ENCODE results near the gene GPRC6A.
"Not testable (repeated sequence)": the region's sequence is repeated elsewhere in the genome, so short reads cannot be mapped to it uniquely, and the experiment has no call there.

Gene GPRC6A, protein sequence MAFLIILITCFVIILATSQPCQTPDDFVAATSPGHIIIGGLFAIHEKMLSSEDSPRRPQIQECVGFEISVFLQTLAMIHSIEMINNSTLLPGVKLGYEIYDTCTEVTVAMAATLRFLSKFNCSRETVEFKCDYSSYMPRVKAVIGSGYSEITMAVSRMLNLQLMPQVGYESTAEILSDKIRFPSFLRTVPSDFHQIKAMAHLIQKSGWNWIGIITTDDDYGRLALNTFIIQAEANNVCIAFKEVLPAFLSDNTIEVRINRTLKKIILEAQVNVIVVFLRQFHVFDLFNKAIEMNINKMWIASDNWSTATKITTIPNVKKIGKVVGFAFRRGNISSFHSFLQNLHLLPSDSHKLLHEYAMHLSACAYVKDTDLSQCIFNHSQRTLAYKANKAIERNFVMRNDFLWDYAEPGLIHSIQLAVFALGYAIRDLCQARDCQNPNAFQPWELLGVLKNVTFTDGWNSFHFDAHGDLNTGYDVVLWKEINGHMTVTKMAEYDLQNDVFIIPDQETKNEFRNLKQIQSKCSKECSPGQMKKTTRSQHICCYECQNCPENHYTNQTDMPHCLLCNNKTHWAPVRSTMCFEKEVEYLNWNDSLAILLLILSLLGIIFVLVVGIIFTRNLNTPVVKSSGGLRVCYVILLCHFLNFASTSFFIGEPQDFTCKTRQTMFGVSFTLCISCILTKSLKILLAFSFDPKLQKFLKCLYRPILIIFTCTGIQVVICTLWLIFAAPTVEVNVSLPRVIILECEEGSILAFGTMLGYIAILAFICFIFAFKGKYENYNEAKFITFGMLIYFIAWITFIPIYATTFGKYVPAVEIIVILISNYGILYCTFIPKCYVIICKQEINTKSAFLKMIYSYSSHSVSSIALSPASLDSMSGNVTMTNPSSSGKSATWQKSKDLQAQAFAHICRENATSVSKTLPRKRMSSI

DNA sequence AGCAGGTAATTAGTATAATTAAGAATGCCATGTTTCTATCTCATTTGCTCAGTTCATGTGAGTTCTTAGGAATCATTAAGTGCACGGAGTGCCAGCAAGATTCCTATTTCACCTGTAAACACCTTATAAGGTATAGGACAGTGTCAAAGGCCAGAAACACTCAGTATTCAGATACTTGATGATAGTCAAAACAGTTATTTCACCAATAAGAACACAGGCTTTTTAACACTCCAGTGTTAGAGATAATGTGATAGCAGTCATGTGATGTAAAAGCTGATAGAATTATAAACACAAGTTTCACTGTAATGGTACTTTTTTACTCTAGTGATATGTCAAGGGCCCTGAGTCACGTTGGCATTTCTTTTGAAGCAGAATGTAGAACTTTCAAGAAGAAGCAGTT, at the start of gene GPRC6A:
Gene GPRC6A (minus strand): TSS at position 101 of the 400 bp plus-strand sequence. CDS start 70 bp downstream, at position 31.
- intact Hi-C loops (cut with DNase I), result no loop called here
- no peak for DNase-seq

DNA sequence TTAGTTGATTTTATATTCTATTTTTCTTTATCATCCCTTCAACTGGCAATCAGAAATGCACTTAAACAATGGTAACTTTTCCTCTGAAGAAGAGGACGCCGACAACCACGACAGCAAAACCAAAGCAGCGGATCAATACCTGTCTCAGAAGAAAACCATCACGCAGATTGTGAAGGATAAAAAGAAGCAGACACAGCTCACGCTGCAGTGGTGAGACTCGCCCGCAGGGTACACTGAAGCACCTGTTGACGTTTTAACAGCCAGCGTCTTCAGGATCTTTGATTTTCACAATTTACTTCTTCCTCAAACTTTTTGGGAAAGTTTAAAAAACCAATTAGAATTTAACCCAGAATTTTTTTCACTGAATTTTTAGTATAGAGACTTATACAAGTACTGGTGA, 48.9 kb upstream of the GPRC6A start:
- intact Hi-C loops (cut with DNase I), result no loop called here
- no peak for DNase-seq

DNA sequence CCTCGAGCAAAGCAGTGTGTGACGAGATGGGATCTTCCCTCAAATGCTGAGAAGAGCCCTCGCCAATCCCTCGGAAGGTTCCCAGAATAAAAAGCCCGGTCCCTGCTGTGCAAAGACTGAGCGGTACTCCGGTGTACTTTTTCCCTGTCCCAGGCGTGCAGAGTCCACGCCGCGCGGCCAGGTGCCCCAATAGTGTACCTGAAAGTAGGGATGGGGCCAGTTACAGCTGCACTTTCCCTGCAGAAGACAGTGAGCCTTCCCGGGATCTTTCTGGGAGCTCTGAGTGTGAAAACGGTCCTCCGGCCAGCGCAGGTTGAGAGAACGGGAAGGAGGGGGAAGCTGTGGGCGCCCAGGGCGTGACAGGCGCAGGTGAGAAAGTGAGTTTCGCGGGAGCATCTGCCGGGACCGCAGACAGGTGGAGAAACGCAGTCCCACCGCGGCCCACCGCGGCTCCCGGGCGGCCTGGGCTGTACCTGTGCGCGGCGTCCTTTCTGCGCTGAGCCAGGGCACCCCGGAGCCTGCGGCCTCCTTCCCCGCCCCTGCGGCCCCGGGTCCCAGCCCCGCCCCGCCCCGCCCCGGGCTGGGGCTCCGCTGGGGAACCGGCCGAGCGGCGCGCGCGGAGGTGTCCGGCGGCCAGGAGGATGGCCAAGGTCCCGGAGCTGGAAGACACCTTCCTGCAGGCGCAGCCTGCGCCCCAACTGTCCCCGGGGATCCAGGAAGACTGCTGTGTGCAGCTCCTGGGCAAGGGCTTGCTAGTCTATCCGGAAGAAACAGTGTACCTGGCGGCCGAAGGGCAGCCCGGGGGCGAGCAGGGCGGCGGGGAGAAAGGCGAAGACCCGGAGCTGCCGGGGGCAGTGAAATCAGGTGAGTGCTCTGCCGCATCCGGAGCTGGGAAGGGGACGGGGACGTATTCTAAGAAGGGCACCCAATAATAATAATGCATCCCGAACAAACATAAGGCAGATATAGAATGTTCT, 48.0 kb upstream of the GPRC6A start, which contains the start of gene RFX6:
Gene RFX6 (plus strand): TSS at position 608 of the 977 bp plus-strand sequence. CDS start 34 bp downstream, at position 642.
- intact Hi-C loops (cut with DNase I), result no loop called here
- DNase-seq, result no peak

DNA sequence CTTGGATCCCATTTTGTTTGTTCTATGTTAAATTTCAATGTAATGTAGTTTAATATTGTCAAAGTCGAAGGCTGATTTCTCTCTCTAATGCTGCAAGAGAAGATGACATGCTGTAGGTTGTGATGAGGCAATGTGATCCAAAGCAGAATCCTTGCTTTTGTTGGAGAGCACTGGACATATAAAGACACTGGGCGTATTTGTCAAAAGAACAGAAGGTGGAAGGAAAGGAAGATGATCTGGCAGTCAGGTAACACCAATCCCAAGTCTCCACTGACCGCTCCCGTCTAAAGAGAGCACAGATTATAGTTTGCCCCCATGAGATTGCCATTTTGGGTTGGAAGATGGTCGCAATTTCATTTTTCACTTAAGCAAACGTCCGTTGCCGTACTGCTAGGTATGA, 47.2 kb upstream of the GPRC6A start:
- intact Hi-C loops (cut with DNase I), result no loop called here
- no peak for DNase-seq

DNA sequence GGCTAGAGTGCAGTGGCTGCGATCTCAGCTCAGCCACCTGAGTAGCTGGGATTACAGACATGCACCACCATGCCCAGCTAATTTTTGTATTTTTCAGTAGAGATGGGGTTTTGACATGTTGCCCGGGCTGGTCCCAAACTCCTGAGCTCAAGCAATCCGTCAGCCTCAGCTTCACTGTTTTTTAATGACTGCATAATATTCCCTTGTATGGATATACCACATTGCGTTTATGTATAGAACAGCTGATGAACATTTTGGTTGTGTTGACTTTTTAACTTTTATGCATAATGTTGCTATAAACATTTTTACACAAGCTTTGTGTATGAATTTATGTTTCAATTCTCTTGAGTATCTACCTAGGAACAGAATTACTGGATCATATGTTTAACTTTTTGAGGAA, 43.9 kb upstream of the GPRC6A start:
- no peak for DNase-seq
- intact Hi-C loops (cut with DNase I), result no loop called here

DNA sequence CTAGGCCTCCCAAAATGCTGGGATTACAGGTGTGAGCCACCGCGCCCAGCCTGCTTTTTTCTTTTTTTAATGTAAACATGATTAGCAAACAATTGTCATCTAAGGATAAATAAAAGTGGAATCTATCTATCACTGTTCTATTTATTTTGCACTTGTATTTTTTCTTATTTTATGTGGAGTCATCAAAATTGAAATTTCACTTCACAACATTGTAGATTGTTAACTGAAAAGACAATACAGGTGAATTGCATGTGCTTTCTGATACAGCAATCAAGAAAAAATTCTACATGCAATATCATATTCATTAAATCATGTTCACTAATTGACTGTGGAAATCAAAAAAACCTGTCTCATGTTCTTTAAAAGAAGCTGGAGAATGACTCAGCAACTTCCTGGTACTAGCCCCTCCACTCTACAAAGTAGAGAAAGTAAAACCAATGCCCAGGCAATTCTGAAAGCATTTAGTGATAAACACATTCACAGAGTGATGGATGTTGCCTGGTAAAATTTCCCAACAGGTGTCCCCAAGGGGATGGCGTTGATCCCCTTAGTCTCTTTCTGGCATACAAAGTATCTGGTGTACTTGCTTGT, 37.5 kb upstream of the GPRC6A start:
- intact Hi-C loops (cut with DNase I), result no loop called here

DNA sequence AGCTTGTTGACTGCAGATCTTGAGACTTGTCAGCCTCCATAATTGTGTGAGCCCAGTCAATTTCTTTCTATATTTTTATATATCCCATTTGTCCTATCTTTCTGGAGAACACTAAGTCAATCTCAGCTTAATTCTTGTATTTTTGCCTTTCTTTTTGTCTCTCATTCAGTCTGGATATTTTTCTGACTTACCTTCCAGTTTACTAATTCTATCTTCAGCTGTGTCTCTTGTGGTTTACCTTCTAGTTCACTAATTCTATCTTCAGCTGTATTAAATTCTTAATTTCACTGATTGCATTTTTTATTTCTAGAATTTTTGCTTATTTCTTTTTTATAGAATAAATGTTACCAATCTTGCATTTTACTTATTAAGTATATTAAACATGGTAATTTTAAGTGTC, 30.4 kb upstream of the GPRC6A start:
- DNase-seq, result no peak
- intact Hi-C loops (cut with DNase I), result no loop called here

More for the DNA sequence above, 37.5 kb upstream of the GPRC6A start:
- no peak for DNase-seq

DNA sequence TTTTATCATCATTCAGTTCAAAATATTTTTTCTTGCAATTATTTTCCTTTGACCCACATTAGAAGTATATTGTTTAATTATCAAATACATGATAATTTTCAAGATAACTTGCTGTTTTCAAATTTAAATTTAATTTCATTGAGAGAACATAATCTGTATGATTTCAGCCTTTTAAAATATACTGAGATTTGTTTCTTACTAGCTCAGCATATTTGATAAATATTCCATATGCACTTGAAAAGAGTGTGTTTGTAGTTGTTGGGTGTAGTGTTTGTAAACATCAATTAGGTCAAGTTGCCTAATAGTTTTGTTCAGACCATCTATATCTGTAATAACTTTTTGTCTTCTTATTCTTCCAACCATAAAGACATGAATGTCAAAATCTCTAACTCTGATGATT, 29.2 kb upstream of the GPRC6A start:
- no peak for DNase-seq
- intact Hi-C loops (cut with DNase I), result no loop called here

DNA sequence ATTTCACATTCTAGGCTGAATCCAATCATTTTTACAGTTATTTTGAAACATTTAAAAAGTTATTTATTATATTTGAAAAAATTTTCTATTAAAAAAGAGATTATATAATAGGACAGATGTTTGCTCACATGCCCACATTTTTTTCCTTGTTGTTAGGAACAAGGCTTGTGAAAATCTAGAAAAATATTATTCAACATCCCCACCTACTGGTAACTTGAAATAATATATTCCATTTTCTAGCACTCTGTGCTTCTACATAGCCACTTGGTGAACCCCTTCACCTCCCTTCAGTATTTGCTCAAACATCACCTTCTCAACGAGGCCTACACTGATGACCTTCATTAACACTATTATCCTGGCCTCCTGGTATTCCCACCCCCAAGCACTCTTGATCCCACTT, 18.3 kb upstream of the GPRC6A start:
- no peak for DNase-seq
- intact Hi-C loops (cut with DNase I), result no loop called here

DNA sequence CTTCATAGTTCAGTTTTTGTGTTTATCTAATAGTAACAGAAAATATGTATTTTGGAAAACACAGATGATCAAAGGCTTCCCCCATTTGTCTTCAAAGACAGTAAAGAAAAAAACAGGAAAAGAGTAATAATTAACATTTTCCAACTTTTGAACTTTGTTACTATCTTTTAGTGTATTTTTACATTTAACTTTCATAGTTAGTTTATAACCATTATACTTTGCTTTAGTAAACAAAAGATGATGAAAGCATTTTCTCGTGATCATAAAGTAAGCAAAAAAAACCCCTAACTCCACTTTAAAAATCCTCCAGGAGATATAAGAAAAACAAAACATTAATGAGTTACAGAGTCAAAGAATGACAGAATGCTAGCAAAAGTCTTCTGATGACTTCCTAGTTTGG, 13.6 kb upstream of the GPRC6A start:
- DNase-seq, result no peak
- intact Hi-C loops (cut with DNase I), result no loop called here

DNA sequence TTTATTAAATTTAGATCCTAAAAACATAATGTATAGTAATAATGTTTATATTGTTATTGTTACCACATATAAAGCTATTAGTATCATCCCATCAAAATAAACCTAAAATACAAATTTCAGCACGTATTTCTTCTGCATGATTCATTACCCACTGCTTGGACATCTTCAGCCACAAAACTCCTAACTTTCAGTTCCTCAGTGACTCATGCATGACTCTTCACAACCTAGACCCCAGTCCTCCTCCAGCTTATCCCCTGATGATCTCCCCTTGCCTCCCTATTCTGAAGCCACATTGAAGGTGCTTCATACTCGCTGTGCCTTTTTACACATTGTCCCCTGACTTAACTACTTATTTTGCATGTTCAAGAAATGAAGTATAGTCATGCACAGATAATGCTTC, 11.2 kb upstream of the GPRC6A start:
- no peak for DNase-seq
- intact Hi-C loops (cut with DNase I), result no loop called here

DNA sequence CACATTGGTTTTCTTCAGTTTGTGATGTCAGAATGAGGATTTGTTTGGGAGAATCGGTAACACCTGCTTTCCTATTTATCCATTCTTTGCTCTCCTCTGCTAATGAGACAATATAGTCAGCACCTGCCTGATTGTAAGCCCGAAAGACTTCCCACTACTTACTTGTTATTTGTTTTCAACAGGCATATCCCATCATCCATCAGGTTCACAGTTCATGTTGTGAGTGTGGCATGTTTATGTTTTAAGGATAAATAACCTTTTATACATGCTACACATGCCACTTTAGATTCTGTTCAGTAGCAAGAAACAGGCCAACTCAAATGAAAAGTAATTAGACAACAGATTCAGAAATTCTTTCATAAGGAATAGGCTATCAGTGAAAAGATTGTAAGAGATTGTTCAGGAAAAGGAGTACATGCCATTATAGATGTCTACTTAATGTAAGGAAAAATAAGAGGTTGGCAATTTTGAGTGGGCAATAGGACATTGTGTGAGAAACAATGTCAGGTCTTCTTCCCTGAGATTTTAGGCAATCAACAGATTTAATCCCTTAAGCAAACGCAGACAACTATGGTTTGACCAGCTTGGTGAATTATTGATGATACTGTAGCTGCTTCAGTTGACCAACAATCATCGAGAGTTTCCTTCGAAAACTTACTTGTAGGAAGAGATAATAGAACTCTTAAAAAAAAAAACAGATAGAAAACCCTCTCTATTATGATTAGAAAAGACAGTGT, 7.9 kb upstream of the GPRC6A start:
- intact Hi-C loops (cut with DNase I), result no loop called here
- no peak for DNase-seq

DNA sequence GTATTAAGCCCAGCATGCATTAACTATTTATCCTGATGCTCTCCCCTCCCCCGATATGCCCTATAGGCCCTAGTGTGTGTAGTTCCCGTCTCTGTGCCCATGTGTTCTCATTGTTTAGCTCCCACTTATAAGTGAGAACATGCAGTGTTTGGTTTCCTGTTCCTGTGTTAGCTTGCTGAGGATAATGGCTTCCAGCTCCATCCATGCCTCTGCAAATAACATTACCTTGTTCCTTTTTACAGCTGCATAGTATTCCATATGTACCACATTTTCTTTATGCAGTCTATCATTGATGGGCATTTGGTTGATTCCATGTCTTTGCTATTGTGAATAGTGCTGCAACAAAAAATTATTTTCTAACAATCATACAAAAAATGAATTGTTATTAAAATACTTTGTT, 5.6 kb upstream of the GPRC6A start:
- intact Hi-C loops (cut with DNase I); DNase-seq: not testable (repeated sequence)

DNA sequence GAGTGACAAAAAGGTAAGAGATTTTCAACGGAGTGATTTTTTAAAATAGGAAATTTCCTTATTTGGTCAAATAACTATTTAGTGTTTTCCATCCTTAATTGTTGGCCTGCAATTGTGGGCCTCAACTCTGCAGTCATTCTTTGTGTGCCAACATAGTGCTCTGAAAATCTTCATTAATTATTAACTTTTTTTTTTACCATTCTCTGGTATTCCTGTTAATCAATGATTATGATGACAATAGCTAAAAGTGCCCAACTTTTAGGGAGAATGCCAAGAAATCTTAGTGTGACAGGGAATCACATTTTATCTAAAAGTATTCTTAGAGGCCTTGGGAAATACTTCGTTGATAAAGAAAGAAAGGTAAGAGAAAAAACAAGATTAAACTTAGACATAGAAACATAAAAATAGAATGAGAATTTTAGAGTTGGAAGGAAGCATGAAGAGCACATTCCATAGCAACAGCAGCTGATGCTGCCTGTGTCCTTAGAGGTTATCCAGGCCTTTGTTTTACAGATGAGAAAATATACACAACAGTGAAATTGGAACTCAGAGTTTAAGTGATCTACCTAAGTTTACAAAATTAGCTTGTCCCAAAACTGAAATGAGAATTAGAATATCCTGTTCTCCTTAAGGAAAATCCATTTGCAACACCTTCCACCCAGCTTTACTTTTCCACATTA, 1.2 kb downstream of the GPRC6A start:
- intact Hi-C loops (cut with DNase I), result no loop called here
- DNase-seq, result no peak

DNA sequence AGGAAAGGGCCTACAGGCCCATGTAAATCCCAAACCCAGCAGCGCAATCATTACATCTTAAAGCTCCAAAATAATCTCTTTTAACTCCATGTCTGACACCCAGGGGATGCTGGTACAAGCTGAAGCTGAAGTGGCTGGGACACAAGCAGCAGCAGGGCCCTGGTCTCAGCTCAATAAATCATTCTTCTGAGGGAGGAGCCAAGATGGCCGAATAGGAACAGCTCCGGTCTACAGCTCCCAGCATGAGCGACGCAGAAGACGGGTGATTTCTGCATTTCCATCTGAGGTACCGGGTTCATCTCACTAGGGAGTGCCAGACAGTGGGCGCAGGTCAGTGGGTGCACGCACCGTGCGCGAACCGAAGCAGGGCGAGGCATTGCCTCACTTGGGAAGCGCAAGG, 12.5 kb downstream of the GPRC6A start:
- intact Hi-C loops (cut with DNase I); DNase-seq: not testable (repeated sequence)

DNA sequence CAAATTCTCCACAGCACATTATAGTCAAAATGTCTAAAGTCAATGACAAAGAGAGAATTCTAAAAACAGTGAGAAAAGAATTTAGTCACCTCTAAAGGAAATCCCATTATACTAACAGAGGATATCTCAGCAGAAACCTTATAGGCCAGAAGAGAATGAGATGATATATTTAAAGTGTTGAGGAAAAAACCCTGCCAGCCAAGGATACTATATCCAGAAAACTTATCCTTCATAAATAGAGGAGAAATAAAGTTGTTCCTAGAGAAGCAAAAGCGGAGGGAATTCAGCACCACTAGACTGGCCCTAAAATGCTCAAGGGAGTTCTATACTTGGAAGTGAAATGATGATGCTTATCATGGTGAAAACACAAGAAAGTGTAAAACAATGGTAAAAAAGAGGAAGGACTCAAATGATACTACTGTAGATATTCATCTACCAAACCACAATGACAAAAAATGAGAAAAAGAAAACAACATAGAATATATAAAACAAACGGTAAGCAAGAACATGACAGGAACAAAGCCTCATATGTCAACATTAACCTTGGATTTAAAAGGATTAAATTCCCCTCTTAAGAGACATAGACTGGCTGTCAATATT, 16.7 kb downstream of the GPRC6A start:
- no peak for DNase-seq
- intact Hi-C loops (cut with DNase I), result no loop called here

DNA sequence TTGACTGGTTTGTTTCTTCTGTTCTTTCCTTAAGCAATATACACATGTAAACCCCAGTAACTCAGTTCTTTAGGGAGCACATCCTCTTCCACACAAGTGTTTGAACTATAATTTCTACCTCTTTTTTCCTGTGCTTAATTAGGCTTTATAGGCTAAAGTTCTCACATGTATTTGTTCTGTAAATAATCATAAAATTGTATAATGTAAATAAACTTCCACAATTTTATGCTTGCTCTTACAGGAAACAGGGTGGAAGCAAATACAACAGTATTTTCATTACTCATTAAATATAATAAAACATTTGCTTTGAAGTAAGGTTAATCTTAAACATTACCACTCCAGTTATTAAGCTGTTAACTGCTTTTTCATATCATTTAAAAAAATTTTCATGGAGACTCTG, 26.9 kb downstream of the GPRC6A start:
- DNase-seq, result no peak
- intact Hi-C loops (cut with DNase I), result no loop called here
